Gastroesophageal sphincter (tissue), 3 donors: ENCODE data around the gene PRKCZ.

ENCODE experiments used
- EP300 ChIP-seq: sonication (generic); formaldehyde crosslinking; IDR thresholded peaks from one replicate; pipeline ENCODE4 v1.6.1; 2017; ENCODE audit warnings: antibody characterized with exemption, mild to moderate bottlenecking
- POLR2A ChIP-seq, 2 donors: fragments of 450-650 bp; IDR thresholded peaks; one replicate each; pipeline ENCODE4 v1.6.1; 2017; ENCODE audit warnings: antibody characterized with exemption in 2 of 2, mild to moderate bottlenecking in 2 of 2, moderate library complexity in 1 of 2
- POLR2AphosphoS5 ChIP-seq: sonication (generic); formaldehyde crosslinking; IDR thresholded peaks from one replicate; pipeline ENCODE4 v1.6.1; 2017; ENCODE audit warnings: antibody characterized with exemption
- TF ChIP-seq, protein P1 (sequence below), 4 experiments: fragments of 200-600 bp in 2 of 4; fragments of 450-650 bp in 2 of 4; sonication (generic) in 1 of 4; IDR thresholded peaks; one replicate each; pipeline ENCODE4 v1.5.1; 2017 to 2019; ENCODE audit warnings: antibody characterized with exemption in 4 of 4, mild to moderate bottlenecking in 2 of 4, moderate library complexity in 2 of 4

DNA sequence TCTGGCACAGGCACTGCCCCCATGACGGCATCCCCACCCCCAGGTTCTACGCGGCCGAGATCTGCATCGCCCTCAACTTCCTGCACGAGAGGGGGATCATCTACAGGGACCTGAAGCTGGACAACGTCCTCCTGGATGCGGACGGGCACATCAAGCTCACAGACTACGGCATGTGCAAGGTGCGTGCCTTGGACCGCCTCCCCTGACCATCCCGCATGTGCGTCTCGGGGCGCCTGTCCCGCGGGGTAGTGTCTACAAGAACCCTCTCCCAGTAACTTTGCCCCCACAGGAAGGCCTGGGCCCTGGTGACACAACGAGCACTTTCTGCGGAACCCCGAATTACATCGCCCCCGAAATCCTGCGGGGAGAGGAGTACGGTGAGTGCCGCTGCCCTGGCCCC lies 121.8 kb downstream of the PRKCZ start:
- TF ChIP-seq, protein P1, sequence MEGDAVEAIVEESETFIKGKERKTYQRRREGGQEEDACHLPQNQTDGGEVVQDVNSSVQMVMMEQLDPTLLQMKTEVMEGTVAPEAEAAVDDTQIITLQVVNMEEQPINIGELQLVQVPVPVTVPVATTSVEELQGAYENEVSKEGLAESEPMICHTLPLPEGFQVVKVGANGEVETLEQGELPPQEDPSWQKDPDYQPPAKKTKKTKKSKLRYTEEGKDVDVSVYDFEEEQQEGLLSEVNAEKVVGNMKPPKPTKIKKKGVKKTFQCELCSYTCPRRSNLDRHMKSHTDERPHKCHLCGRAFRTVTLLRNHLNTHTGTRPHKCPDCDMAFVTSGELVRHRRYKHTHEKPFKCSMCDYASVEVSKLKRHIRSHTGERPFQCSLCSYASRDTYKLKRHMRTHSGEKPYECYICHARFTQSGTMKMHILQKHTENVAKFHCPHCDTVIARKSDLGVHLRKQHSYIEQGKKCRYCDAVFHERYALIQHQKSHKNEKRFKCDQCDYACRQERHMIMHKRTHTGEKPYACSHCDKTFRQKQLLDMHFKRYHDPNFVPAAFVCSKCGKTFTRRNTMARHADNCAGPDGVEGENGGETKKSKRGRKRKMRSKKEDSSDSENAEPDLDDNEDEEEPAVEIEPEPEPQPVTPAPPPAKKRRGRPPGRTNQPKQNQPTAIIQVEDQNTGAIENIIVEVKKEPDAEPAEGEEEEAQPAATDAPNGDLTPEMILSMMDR (IDR thresholded peaks at IDR 0.05) = no peak
- no peak for TF ChIP-seq POLR2A (IDR thresholded peaks at IDR 0.05)
- no peak for TF ChIP-seq EP300
- TF ChIP-seq POLR2AphosphoS5 = no peak
